LNCAP (cell line): ENCODE data around the gene ST6GALNAC3.

ENCODE experiments used
- TF ChIP-seq, protein P1 (sequence below): fragments of 450-650 bp; IDR thresholded peaks from 2 replicates; pipeline ENCODE4 v1.5.1; 2017; ENCODE audit warnings: mild to moderate bottlenecking

The ST6GALNAC3 gene

DNA sequence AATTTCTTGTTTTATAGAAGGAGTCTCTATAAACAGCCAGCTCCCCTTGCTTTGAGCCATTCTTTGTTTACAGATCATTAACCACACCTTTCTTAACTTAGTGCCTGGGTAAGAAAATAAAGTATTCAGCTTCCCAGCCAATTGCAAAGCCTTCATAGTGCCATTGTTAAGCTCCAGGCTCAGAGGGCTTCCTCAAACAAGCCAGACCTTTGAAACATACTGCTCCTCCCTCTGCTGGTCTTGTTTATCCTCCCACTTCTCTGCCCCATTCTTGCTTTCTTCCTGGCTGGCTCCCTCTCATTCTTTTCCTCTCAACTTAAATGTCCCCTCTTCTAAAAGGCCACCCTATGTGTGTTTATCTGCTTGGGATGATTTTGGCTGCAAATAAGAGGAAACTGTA, 473.4 kb downstream of the ST6GALNAC3 start:
- TF ChIP-seq, protein P1, sequence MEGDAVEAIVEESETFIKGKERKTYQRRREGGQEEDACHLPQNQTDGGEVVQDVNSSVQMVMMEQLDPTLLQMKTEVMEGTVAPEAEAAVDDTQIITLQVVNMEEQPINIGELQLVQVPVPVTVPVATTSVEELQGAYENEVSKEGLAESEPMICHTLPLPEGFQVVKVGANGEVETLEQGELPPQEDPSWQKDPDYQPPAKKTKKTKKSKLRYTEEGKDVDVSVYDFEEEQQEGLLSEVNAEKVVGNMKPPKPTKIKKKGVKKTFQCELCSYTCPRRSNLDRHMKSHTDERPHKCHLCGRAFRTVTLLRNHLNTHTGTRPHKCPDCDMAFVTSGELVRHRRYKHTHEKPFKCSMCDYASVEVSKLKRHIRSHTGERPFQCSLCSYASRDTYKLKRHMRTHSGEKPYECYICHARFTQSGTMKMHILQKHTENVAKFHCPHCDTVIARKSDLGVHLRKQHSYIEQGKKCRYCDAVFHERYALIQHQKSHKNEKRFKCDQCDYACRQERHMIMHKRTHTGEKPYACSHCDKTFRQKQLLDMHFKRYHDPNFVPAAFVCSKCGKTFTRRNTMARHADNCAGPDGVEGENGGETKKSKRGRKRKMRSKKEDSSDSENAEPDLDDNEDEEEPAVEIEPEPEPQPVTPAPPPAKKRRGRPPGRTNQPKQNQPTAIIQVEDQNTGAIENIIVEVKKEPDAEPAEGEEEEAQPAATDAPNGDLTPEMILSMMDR = no peak

DNA sequence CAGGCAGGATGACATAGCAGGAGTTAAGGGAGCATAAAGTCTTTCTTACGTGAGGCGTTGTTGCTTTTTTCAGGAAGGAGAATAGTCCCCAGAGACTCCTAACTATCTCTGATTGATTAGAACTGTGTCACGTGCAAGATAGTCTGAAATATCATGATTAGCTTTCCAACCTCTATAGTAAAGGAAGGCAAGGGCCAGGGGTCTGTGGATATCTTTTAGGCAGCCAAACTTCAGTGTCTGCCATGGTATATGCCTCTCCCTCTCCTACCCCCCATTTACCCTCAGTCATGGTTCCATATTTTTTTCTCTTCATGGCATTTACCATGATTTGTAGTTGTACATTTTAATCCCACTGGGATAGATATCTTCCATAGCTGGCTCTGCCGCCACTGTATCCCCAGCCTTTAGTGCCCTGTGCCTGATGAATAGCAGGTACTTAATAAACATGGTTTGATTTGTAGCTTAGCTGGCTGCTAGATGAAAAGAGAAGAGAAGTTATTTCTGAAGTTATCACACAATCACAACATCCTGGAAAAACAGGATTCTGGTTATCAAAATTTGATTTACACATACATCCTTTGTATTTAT, 474.1 kb downstream of the ST6GALNAC3 start:
- TF ChIP-seq, protein P1 = no peak

DNA sequence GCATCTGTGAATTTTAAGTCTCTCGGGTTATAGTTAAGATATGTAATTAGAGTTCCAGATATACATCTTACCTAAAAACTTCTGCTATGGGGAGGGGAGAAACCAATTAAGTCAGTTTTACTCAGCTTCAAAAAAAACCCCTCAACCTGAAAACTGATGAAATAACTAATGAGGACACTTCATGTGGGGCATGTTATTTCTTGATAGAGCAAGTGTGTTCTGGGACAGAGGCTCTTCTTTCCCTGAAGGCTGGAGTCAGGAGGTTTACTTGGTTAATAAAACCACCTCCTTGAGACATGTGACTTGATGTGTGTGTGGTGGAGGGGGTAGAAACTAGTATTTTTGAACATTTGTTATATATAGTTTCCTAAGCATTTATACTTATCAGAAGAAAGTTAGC, 479.7 kb downstream of the ST6GALNAC3 start:
- TF ChIP-seq, protein P1 = no peak

DNA sequence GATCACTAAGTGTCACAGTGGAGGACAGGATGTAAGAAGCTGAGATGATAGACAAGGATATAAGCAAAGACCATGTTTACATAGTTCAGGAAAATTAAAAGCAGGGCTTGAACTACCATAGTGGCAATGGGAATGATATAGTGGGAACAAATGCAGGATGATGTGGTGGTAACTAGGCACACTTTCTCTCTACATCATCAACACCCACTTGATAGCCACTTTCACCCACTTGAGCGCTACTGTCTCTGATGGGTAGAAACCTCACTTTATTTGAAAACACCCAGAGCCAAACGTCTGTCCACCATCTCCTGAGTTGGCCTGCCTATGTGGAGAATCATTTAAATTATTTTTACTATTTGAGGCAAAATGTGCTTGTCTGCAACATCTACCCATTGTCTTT, 487.7 kb downstream of the ST6GALNAC3 start:
- TF ChIP-seq, protein P1 = no peak

DNA sequence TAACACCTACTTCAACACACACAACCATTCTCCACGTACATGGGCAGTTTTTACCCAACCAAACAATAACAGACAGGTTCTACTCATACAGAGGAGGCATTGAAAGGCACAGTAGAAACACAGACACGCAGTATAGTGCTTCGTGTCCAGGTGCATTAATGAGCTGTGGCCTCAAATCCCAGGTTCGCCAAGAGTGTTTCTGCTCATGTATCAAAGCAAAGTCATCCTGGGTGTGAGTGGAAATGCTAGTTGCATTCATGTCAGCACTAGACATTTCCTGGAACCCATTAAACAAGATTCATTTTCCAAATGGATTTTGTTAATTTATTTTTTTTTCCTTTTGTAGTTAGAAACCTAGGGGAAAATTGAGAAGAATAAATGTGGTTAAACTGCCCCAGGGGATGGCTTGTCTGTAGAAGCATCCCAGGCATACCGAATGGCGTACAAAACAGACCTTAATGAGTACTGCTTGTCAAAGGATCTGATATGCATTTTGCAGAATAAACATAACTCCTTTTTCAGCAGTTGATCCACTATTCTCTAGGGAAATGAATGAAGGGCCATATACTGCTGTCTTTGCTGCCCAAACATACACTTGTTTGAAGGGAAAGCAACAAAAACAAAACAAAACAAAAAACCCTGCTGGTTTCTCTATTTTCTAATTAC, 494.2 kb downstream of the ST6GALNAC3 start:
- TF ChIP-seq, protein P1 = no peak

DNA sequence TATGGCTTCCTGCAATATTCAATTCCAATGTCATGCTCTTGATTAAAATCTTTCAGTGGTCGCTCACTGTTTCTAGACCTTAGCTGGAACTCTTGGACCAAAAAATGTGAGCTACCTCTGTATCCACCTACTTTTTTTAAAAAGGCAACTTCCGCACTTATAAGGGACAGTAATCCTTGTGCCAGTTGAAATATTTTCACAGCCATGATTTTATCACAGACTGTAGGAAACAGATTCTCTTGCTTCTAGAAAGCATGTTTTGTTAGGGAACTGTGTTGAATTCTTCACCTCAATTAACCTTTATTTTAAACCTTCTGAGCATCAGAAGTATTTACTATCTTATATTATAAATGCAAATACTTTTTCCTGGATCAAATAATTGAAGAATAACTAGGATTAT, 496.7 kb downstream of the ST6GALNAC3 start:
- TF ChIP-seq, protein P1 = no peak

DNA sequence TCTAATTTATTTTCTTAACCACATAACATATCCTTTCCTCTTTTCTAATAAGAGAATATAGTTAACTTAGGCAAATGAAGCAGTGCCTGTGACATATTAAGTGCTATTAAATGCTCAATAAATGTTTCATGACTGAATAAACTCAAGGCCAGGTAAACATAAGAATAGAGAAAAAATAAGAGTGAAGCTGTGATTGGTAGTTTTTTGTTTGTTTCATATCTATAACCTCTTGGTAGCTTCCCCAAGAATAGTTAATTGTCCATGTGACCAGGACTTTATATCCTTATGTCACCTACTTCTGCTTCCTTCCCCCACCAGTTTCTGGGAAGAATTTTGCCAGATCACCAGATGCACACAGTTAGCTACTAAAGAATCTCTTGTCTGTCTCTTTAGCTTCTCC, 497.7 kb downstream of the ST6GALNAC3 start:
- TF ChIP-seq, protein P1 = no peak
